Mesothelial cell of epicardium (in vitro differentiated cells): ENCODE data around the gene KIF16B. TPM values are rescaled to one million over a fixed set of nuclear protein-coding genes. Genes with fewer than 3 reads are reported as not detected.

Experiments used
- DNase-seq, 2 experiments: peaks; one replicate each; pipeline ENCODE4 v3.0.0; 2021; ENCODE audit warnings: low spot score in 2 of 2; ENCODE audit not compliant: unreplicated experiment in 2 of 2
- H3K27ac Mint-ChIP-seq: 2 replicates; pipeline ENCODE4 v1.8.0; 2021; ENCODE audit warnings: mixed read lengths
- H3K27me3 Mint-ChIP-seq: 2 replicates; pipeline ENCODE4 v1.8.0; 2021; ENCODE audit warnings: low read depth, mixed read lengths
- H3K36me3 Mint-ChIP-seq: 2 replicates; pipeline ENCODE4 v1.8.0; 2021; ENCODE audit warnings: mixed read lengths
- H3K4me1 Mint-ChIP-seq: 2 replicates; pipeline ENCODE4 v1.8.0; 2021; ENCODE audit warnings: mixed read lengths
- H3K4me3 Mint-ChIP-seq: 2 replicates; pipeline ENCODE4 v1.8.0; 2021; ENCODE audit warnings: mild to moderate bottlenecking, moderate library complexity, mixed read lengths
- H3K9me3 Mint-ChIP-seq: 2 replicates; pipeline ENCODE4 v1.8.0; 2021; ENCODE audit warnings: mixed read lengths
- total RNA-seq: library from RNA; stranded (reverse); gene quantifications from 3 replicates; pipeline ENCODE4 v1.2.1, GENCODE V29; 2021
- TF ChIP-seq, protein P1 (sequence below): fragments of 200-600 bp; sonication (generic); IDR thresholded peaks from one replicate; pipeline ENCODE4 v1.5.0; 2021; ENCODE audit warnings: antibody characterized with exemption; ENCODE audit not compliant: unreplicated experiment

KIF16B gene
- total RNA-seq, 1 donor from 2014 or later = 12.8 TPM

DNA sequence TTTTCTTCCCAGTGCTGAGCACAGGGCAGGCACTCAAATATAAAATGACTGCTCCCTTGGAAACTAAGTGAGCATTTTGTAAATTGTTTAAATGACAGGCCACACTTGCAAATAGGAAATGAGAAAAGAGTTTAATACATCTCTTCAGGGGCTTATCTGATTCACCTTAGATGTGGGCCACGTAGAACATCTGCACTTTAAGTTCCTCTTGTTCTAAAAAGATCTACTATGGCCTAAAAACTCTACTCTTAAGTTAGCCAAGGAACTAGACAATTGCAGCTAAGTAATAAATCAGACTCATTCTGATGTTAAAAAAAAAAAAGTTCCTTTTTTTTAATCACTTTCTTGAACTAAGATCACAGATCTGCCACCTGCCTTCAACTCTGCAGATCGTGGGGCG, 126.3 kb downstream of the KIF16B start:
- no peak overlapping the region for H3K4me3 Mint-ChIP-seq
- H3K9me3 Mint-ChIP-seq = peaks cover 20% of the 10 kb centered on the region
- peaks cover 19% of the 10 kb centered on the region for H3K36me3 Mint-ChIP-seq
- no peak for DNase-seq
- no peaks in the 10 kb centered on the region for H3K27me3 Mint-ChIP-seq
- H3K27ac Mint-ChIP-seq = no peak overlapping the region
- TF ChIP-seq, protein P1, sequence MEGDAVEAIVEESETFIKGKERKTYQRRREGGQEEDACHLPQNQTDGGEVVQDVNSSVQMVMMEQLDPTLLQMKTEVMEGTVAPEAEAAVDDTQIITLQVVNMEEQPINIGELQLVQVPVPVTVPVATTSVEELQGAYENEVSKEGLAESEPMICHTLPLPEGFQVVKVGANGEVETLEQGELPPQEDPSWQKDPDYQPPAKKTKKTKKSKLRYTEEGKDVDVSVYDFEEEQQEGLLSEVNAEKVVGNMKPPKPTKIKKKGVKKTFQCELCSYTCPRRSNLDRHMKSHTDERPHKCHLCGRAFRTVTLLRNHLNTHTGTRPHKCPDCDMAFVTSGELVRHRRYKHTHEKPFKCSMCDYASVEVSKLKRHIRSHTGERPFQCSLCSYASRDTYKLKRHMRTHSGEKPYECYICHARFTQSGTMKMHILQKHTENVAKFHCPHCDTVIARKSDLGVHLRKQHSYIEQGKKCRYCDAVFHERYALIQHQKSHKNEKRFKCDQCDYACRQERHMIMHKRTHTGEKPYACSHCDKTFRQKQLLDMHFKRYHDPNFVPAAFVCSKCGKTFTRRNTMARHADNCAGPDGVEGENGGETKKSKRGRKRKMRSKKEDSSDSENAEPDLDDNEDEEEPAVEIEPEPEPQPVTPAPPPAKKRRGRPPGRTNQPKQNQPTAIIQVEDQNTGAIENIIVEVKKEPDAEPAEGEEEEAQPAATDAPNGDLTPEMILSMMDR = no peak
- H3K4me1 Mint-ChIP-seq = peaks cover 22% of the 10 kb centered on the region

GRCh38 chr20:16446246-16446645, 127.0 kb downstream of the KIF16B start:
- Mint-ChIP-seq H3K9me3 (peaks cover 20% of the 10 kb centered on the region), H3K27me3 (no peaks in the 10 kb centered on the region), H3K4me1 (peaks cover 22% of the 10 kb centered on the region), H3K27ac (no peak overlapping the region), H3K36me3 (peaks cover 19% of the 10 kb centered on the region), H3K4me3 (no peak overlapping the region)
- no peak for DNase-seq
- TF ChIP-seq, protein P1 = no peak

- no peak overlapping the region for H3K4me3 Mint-ChIP-seq
- H3K27ac Mint-ChIP-seq = no peak overlapping the region
- DNase-seq = no peak
- peaks cover 22% of the 10 kb centered on the region for H3K4me1 Mint-ChIP-seq
- peaks cover 17% of the 10 kb centered on the region for H3K36me3 Mint-ChIP-seq
- TF ChIP-seq, protein P1 = no peak
- no peaks in the 10 kb centered on the region for H3K27me3 Mint-ChIP-seq
- peaks cover 20% of the 10 kb centered on the region for H3K9me3 Mint-ChIP-seq
Observed at GRCh38 chr20:16445482-16445881, 127.8 kb downstream of the KIF16B start.

GRCh38 chr20:16444057-16444777, 129.0 kb downstream of the KIF16B start:
- no peak overlapping the region for H3K4me3 Mint-ChIP-seq
- peaks cover 22% of the 10 kb centered on the region for H3K4me1 Mint-ChIP-seq
- no peak for DNase-seq
- no peaks in the 10 kb centered on the region for H3K27me3 Mint-ChIP-seq
- peaks cover 26% of the 10 kb centered on the region for H3K9me3 Mint-ChIP-seq
- H3K36me3 Mint-ChIP-seq = peaks cover 20% of the 10 kb centered on the region
- TF ChIP-seq, protein P1 = no peak
- no peak overlapping the region for H3K27ac Mint-ChIP-seq

DNA sequence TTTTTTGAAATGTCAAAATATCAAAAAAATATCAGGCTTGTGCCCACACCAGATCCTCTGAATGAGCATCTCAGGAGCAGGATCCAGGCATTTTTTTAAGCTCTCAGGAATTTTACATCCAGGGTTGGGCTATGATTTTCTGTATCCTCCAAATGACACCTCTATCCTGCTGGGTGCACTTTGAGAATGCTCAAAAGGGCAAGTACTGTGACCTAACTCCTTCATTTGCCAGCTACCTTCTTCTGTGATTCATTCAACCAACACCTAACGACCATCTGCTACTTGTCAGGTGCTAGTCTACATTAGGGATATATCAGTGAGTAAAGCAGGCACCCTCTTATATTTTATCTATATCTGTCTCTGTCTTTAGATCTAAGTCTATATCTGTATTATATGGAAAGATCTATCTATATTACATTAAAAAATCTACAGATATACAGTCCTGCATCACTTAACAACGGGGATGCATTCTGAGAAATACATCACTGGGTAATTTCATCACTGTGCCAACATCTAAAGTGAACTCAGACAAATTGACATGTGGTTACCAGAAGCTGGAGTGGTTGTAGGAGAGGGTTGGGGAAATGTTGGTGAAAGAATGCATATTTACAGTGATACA, 131.6 kb downstream of the KIF16B start:
- no peaks in the 10 kb centered on the region for H3K27me3 Mint-ChIP-seq
- no peak overlapping the region for H3K27ac Mint-ChIP-seq
- no peak for DNase-seq
- peaks cover 18% of the 10 kb centered on the region for H3K4me1 Mint-ChIP-seq
- H3K9me3 Mint-ChIP-seq = peaks cover 25% of the 10 kb centered on the region
- no peak overlapping the region for H3K4me3 Mint-ChIP-seq
- peaks cover 24% of the 10 kb centered on the region for H3K36me3 Mint-ChIP-seq
- TF ChIP-seq, protein P1 = no peak
